CD14-positive monocyte (primary cell): Measurements from ENCODE around the gene NUDT22. TPM values are rescaled to one million over a fixed set of nuclear protein-coding genes. Genes with fewer than 3 reads are reported as not detected.

ENCODE experiments used
- DNase-seq, 3 donors: peaks; one replicate each; pipeline ENCODE4 v3.0.0-alpha.2; 2011 to 2022
- H2AFZ ChIP-seq: 2 replicates; pipeline ENCODE4 v1.6.0; 2012; ENCODE audit warnings: mild to moderate bottlenecking, low read depth, low read length, inconsistent platforms; ENCODE audit not compliant: insufficient read depth, poor library complexity, severe bottlenecking
- H3K27ac ChIP-seq, 2 donors: 1 replicate in 1 of 2; 2 replicates in 1 of 2; pipeline ENCODE4 v1.5.1; 2012 to 2013; ENCODE audit warnings: low read length in 2 of 2, control low read depth in 1 of 2, inconsistent platforms in 1 of 2, low read depth in 1 of 2, mild to moderate bottlenecking in 1 of 2
- H3K27me3 ChIP-seq, 2 donors: one replicate each; pipeline versions ENCODE4 v1.6.0 to v1.6.1; 2011 to 2013; ENCODE audit warnings: low read length in 2 of 2; ENCODE audit not compliant: control insufficient read depth in 2 of 2, insufficient read depth in 2 of 2
- H3K36me3 ChIP-seq, 2 donors: replicated peaks in 1 of 2; 1 replicate in 1 of 2; 2 replicates in 1 of 2; pipeline versions ENCODE4 v1.5.1 to v1.6.1; 2012 to 2013; ENCODE audit warnings: low read length in 2 of 2, control low read depth in 1 of 2, inconsistent platforms in 1 of 2, mild to moderate bottlenecking in 1 of 2; ENCODE audit not compliant: insufficient read depth in 2 of 2, control insufficient read depth in 1 of 2
- H3K4me1 ChIP-seq, 2 donors: 1 replicate in 1 of 2; 2 replicates in 1 of 2; pipeline versions ENCODE4 v1.5.1 to v1.6.1; 2012 to 2013; ENCODE audit warnings: low read length in 2 of 2, control low read depth in 1 of 2, inconsistent platforms in 1 of 2, mild to moderate bottlenecking in 1 of 2, moderate library complexity in 1 of 2; ENCODE audit not compliant: insufficient read depth in 2 of 2, control insufficient read depth in 1 of 2
- H3K4me2 ChIP-seq: replicated peaks from 2 replicates; pipeline ENCODE3; 2012; ENCODE audit warnings: low read length, moderate library complexity, mild to moderate bottlenecking; ENCODE audit not compliant: poor library complexity, severe bottlenecking; ENCODE audit errors: extremely low read depth
- H3K4me3 ChIP-seq, 3 experiments: fragments of 200-600 bp in 1 of 3; sonication (generic) in 1 of 3; replicated peaks in 1 of 3; 1 replicate in 2 of 3; 2 replicates in 1 of 3; pipeline ENCODE4 v1.5.1; 2011 to 2013; ENCODE audit warnings: low read length in 3 of 3, mild to moderate bottlenecking in 3 of 3, control low read depth in 2 of 3, low read depth in 2 of 3, inconsistent platforms in 1 of 3, moderate library complexity in 1 of 3
- H3K79me2 ChIP-seq: 2 replicates; pipeline ENCODE4 v1.6.0; 2012; ENCODE audit warnings: mild to moderate bottlenecking, control low read depth, inconsistent platforms, low read length, moderate library complexity; ENCODE audit not compliant: insufficient read depth
- H3K9ac ChIP-seq: 2 replicates; pipeline ENCODE4 v1.6.0; 2017; ENCODE audit warnings: low read length, mild to moderate bottlenecking; ENCODE audit not compliant: insufficient read depth, poor library complexity, severe bottlenecking
- H3K9me3 ChIP-seq, 2 donors: replicated peaks in 1 of 2; 1 replicate in 1 of 2; 2 replicates in 1 of 2; pipeline versions ENCODE4 v1.5.1 to v1.6.1; 2012 to 2013; ENCODE audit warnings: low read length in 2 of 2, control low read depth in 1 of 2; ENCODE audit not compliant: control insufficient read depth in 1 of 2, insufficient read depth in 1 of 2
- H4K20me1 ChIP-seq: 2 replicates; pipeline ENCODE4 v1.6.0; 2012; ENCODE audit warnings: mild to moderate bottlenecking, low read length, control low read depth, moderate library complexity; ENCODE audit not compliant: insufficient read depth
- H3K27ac Mint-ChIP-seq, 7 donors: one replicate each; pipeline ENCODE4 v1.8.0; 2020; ENCODE audit warnings: mild to moderate bottlenecking in 7 of 7, mixed read lengths in 7 of 7, moderate library complexity in 6 of 7, inconsistent platforms in 2 of 7
- H3K27me3 Mint-ChIP-seq, 3 donors: one replicate each; pipeline ENCODE4 v1.8.0; 2021 to 2022; ENCODE audit warnings: low read depth in 3 of 3, mild to moderate bottlenecking in 3 of 3, mixed read lengths in 3 of 3, moderate library complexity in 3 of 3, inconsistent platforms in 1 of 3
- H3K36me3 Mint-ChIP-seq, 2 donors: one replicate each; pipeline ENCODE4 v1.8.0; 2020; ENCODE audit warnings: mixed read lengths in 2 of 2, inconsistent platforms in 1 of 2, mild to moderate bottlenecking in 1 of 2
- H3K4me1 Mint-ChIP-seq: one replicate; pipeline ENCODE4 v1.8.0; 2020; ENCODE audit warnings: mild to moderate bottlenecking, mixed read lengths
- H3K4me3 Mint-ChIP-seq, 2 donors: one replicate each; pipeline ENCODE4 v1.8.0; 2020; ENCODE audit warnings: mild to moderate bottlenecking in 2 of 2, mixed read lengths in 2 of 2, moderate library complexity in 1 of 2
- H3K9me3 Mint-ChIP-seq, 7 donors: one replicate each; pipeline ENCODE4 v1.8.0; 2020 to 2022; ENCODE audit warnings: mixed read lengths in 7 of 7, mild to moderate bottlenecking in 6 of 7, moderate library complexity in 6 of 7, inconsistent platforms in 2 of 7
- CTCF ChIP-seq: fragments of 200-600 bp; IDR thresholded peaks from one replicate; pipeline ENCODE4 v1.8.0; 2022; ENCODE audit warnings: antibody characterized with exemption, mild to moderate bottlenecking
- WGBS: methylation state at CpG from one replicate; pipeline ENCODE4 v1.1.5; 2013; ENCODE audit warnings: missing lambda C conversion rate; ENCODE audit not compliant: insufficient coverage; 5-methylcytosine and 5-hydroxymethylcytosine counted together
- intact Hi-C, 2 donors: fragments of 100-400 bp; cut with micrococcal nuclease; formaldehyde crosslinking; loops; one replicate each; pipeline versions ENCODE4 v1.15.0 to v1.15.1; 2023
- polyA plus RNA-seq, 3 donors: library from polyadenylated mRNA; depleted of rRNA in 1 of 3; unstranded in 2 of 3; stranded (reverse) in 1 of 3; fragments of 300-500 nt in 2 of 3; fragments of >200 nt in 1 of 3; fragmentation: Illumina TruSeq in 2 of 3; gene quantifications; 1 replicate in 2 of 3; 2 replicates in 1 of 3; pipeline ENCODE4 v1.2.3, GENCODE V29; 2012 to 2021

The NUDT22 gene
- polyA plus RNA-seq, 3 donors: 47.9 to 86.1 (median 56.1) TPM

- H3K36me3 Mint-ChIP-seq: peaks cover 13 to 16% of the 10 kb centered on the region in 2 donors
- no peak overlapping the region for H3K4me2 ChIP-seq
These were observed 12.0 kb downstream of the NUDT22 start for GRCh38 chr11:64238076-64238475.

GRCh38 chr11:64238999-64239398, 12.9 kb downstream of the NUDT22 start:
- Histone ChIP-seq H3K9ac (peak overlapping the region; percentile 95), H3K9me3 (no peaks in the 10 kb centered on the region), H3K4me2 (peak overlapping the region; percentile 23), H3K79me2 (peaks cover 25% of the 10 kb centered on the region), H3K36me3 (peaks cover 9% of the 10 kb centered on the region in 2 donors), H3K27me3 (peaks cover 0 to under 1% of the 10 kb centered on the region in 2 donors), H4K20me1 (no peaks in the 10 kb centered on the region), H3K4me1 (peaks cover 59 to 71% of the 10 kb centered on the region in 2 donors), H3K4me3 (peak overlapping the region in 1 of 3 experiments; percentile 14), H3K27ac (peak overlapping the region; percentile 96 to 100), H2AFZ (no peak overlapping the region)
- peak overlapping the region; percentile 100 for H3K27ac Mint-ChIP-seq
- TF ChIP-seq CTCF: no peak
- H3K36me3 Mint-ChIP-seq: peaks cover 18 to 21% of the 10 kb centered on the region in 2 donors
- H3K27me3 Mint-ChIP-seq: peaks cover 2 to 9% (median 9%) of the 10 kb centered on the region in 3 donors
- no peaks in the 10 kb centered on the region for H3K9me3 Mint-ChIP-seq
- peak; percentile 59 to 72 (median 67) for DNase-seq
- H3K4me1 Mint-ChIP-seq: peaks cover 55% of the 10 kb centered on the region
- intact Hi-C loops: no loop called here
- 11% methylated on average over 4 of the region's 5 CpGs for WGBS
- peak overlapping the region; percentile 16 to 46 for H3K4me3 Mint-ChIP-seq

More at GRCh38 chr11:64238076-64238475, 12.0 kb downstream of the NUDT22 start:
- Mint-ChIP-seq H3K4me1 (peaks cover 54% of the 10 kb centered on the region), H3K4me3 (no peak overlapping the region), H3K9me3 (peaks cover 0 to 4% (median under 1%) of the 10 kb centered on the region in 7 donors), H3K27me3 (peaks cover 7 to 17% (median 17%) of the 10 kb centered on the region in 3 donors), H3K27ac (peak overlapping the region; percentile 51 to 100 (median 100))
- H4K20me1 ChIP-seq: no peaks in the 10 kb centered on the region
- H2AFZ ChIP-seq: no peak overlapping the region
- TF ChIP-seq CTCF: no peak
- H3K27ac ChIP-seq: peak overlapping the region; percentile 96 to 100
- 91% methylated on average over 6 of the region's 9 CpGs for WGBS
- H3K9me3 ChIP-seq: no peaks in the 10 kb centered on the region
- H3K4me1 ChIP-seq: peaks cover 61 to 73% of the 10 kb centered on the region in 2 donors
- H3K79me2 ChIP-seq: peaks cover 17% of the 10 kb centered on the region
- H3K27me3 ChIP-seq: peaks cover 0 to 7% of the 10 kb centered on the region in 2 donors
- intact Hi-C loops: no loop called here
- H3K9ac ChIP-seq: no peak overlapping the region
- peak in 1 of 3 donors; percentile 58 for DNase-seq
- peak overlapping the region in 1 of 3 experiments; percentile 14 for H3K4me3 ChIP-seq
- peaks cover under 1% of the 10 kb centered on the region in 2 donors for H3K36me3 ChIP-seq
